Fibroblast of pulmonary artery (primary cell): ENCODE data around the gene RNASEH2C.

Experiments used
- DNase-seq: peaks from one replicate; pipeline ENCODE4 v3.0.0-alpha.2; 2010; ENCODE audit warnings: low read depth
- H3K4me3 ChIP-seq: replicated peaks from 2 replicates; pipeline ENCODE4 v1.5.1; 2011; ENCODE audit warnings: low read depth, mild to moderate bottlenecking, control low read depth, low read length, moderate library complexity
- CTCF ChIP-seq: IDR thresholded peaks from 2 replicates; pipeline ENCODE4 v1.5.1; 2011; ENCODE audit warnings: mild to moderate bottlenecking, control low read depth, low read length, inconsistent platforms; ENCODE audit errors: missing control alignments

RNASEH2C gene

GRCh38 chr11:65730461-65730860, 9.9 kb upstream of the RNASEH2C start:
- DNase-seq = no peak
- no peak overlapping the region for H3K4me3 ChIP-seq
- no peak for TF ChIP-seq CTCF

GRCh38 chr11:65727865-65728264, 7.3 kb upstream of the RNASEH2C start:
- no peak overlapping the region for H3K4me3 ChIP-seq
- no peak for TF ChIP-seq CTCF
- DNase-seq = no peak

GRCh38 chr11:65726660-65727059, 6.1 kb upstream of the RNASEH2C start:
- TF ChIP-seq CTCF = peak; percentile 18
- DNase-seq = no peak
- no peak overlapping the region for H3K4me3 ChIP-seq

GRCh38 chr11:65722261-65722660, 1.7 kb upstream of the RNASEH2C start:
- no peak for TF ChIP-seq CTCF
- no peak for DNase-seq
- no peak overlapping the region for H3K4me3 ChIP-seq

- peak; percentile 9 for TF ChIP-seq CTCF
- peak; percentile 48 for DNase-seq
- H3K4me3 ChIP-seq = peak overlapping the region; percentile 85
These were observed 757 bp downstream of the RNASEH2C start for GRCh38 chr11:65719871-65720210.

GRCh38 chr11:65718964-65719492, 1.6 kb downstream of the RNASEH2C start:
- DNase-seq = peak; percentile 29
- peak overlapping the region; percentile 85 for H3K4me3 ChIP-seq
- no peak for TF ChIP-seq CTCF

- no peak for TF ChIP-seq CTCF
- DNase-seq = no peak
- H3K4me3 ChIP-seq = no peak overlapping the region
These were observed 2.1 kb downstream of the RNASEH2C start for GRCh38 chr11:65718531-65718930.
